Neural progenitor cell (in vitro differentiated cells): ENCODE measurements around the gene ATP1A2.

Experiments used
- CTCF ChIP-seq: fragments of 200-600 bp; sonication (generic); IDR thresholded peaks from 2 replicates; pipeline ENCODE4 v1.5.1; 2017; ENCODE audit warnings: antibody characterized with exemption, mild to moderate bottlenecking
- EZH2 ChIP-seq: fragments of 200-600 bp; sonication (generic); IDR thresholded peaks from 2 replicates; pipeline ENCODE4 v1.6.1; 2017; ENCODE audit warnings: antibody characterized with exemption, mild to moderate bottlenecking, moderate library complexity
- EZH2phosphoT487 ChIP-seq: fragments of 200-600 bp; sonication (generic); IDR thresholded peaks from 2 replicates; pipeline ENCODE4 v1.6.1; 2017; ENCODE audit warnings: antibody characterized with exemption

- TF ChIP-seq EZH2 (no peak), CTCF (no peak), EZH2phosphoT487 (no peak)
Measured at GRCh38 chr1:160158031-160158430, 42.5 kb downstream of the ATP1A2 start.
